SK-N-SH (cell line): Measurements from ENCODE around the gene FZR1. TPM values are rescaled to one million over a fixed set of nuclear protein-coding genes. Genes with fewer than 3 reads are reported as not detected.

ENCODE experiments used
- CTCF ChIA-PET: fragments of 300-600, 350-600 bp; formaldehyde crosslinking; extraction: SDS; loops from one replicate; lab custom pipeline; 2021; lab: Yijun Ruan, JAX
- POLR2A ChIA-PET: fragments of 350-600 bp; sonication (Branson Sonifier 250); formaldehyde crosslinking; extraction: SDS; loops from one replicate; lab custom pipeline; 2020; ENCODE audit warnings: antibody characterized with exemption, inconsistent platforms; lab: Yijun Ruan, JAX
- DNase-seq: peaks from one replicate; pipeline ENCODE4 v3.0.0; 2012
- H2AFZ ChIP-seq: fragments of 200-600 bp; sonication (generic); 2 replicates; pipeline ENCODE4 v1.8.1; 2016; ENCODE audit warnings: antibody characterized with exemption, mild to moderate bottlenecking, low read depth
- H3F3A ChIP-seq: fragments of 200-600 bp; sonication (generic); replicated peaks from 2 replicates; pipeline ENCODE3; 2016; ENCODE audit warnings: antibody characterized with exemption, mild to moderate bottlenecking; ENCODE audit not compliant: insufficient read depth
- H3K27ac ChIP-seq, 2 experiments: fragments of 200-500 bp in 1 of 2; fragments of 200-600 bp in 1 of 2; sonication (Bioruptor generic) in 1 of 2; sonication (generic), shearing (Covaris generic) in 1 of 2; 2 replicates each; pipeline versions ENCODE4 v1.5.1 to v1.6.1; 2014 to 2016; ENCODE audit warnings: low read depth in 2 of 2, inconsistent platforms in 1 of 2, low read length in 1 of 2, mild to moderate bottlenecking in 1 of 2, mixed read lengths in 1 of 2
- H3K27me3 ChIP-seq: fragments of 200-600 bp; sonication (generic), shearing (Covaris generic); 2 replicates; pipeline ENCODE4 v1.6.1; 2016; ENCODE audit warnings: mixed run types; ENCODE audit not compliant: insufficient read depth
- H3K36me3 ChIP-seq, 2 experiments: fragments of 200-500 bp in 1 of 2; fragments of 200-600 bp in 1 of 2; sonication (Bioruptor generic) in 1 of 2; sonication (generic) in 1 of 2; replicated peaks in 1 of 2; 2 replicates each; pipeline versions ENCODE3 to v1.5.1; 2014 to 2016; ENCODE audit warnings: low read length in 1 of 2, mild to moderate bottlenecking in 1 of 2; ENCODE audit not compliant: insufficient read depth in 2 of 2, control insufficient read depth in 1 of 2
- H3K4me1 ChIP-seq, 2 experiments: fragments of 200-500 bp in 1 of 2; fragments of 200-600 bp in 1 of 2; sonication (Bioruptor generic) in 1 of 2; sonication (generic), shearing (Covaris generic) in 1 of 2; 2 replicates each; pipeline versions ENCODE4 v1.5.1 to v1.6.1; 2014 to 2016; ENCODE audit warnings: low read depth in 1 of 2, low read length in 1 of 2, mixed run types in 1 of 2; ENCODE audit not compliant: insufficient read depth in 2 of 2, control insufficient read depth in 1 of 2
- H3K4me2 ChIP-seq: fragments of 200-600 bp; sonication (generic), shearing (Covaris generic); 2 replicates; pipeline ENCODE4 v1.6.1; 2017; ENCODE audit warnings: mixed run types
- H3K4me3 ChIP-seq, 2 experiments: fragments of 200-500 bp in 1 of 2; fragments of 200-600 bp in 1 of 2; sonication (Bioruptor generic) in 1 of 2; sonication (generic), shearing (Covaris generic) in 1 of 2; 2 replicates each; pipeline versions ENCODE4 v1.5.1 to v1.8.1; 2014 to 2016; ENCODE audit warnings: low read depth in 2 of 2, inconsistent platforms in 1 of 2, low read length in 1 of 2, mild to moderate bottlenecking in 1 of 2, mixed read lengths in 1 of 2, moderate library complexity in 1 of 2
- H3K79me2 ChIP-seq: fragments of 200-600 bp; sonication (generic); 2 replicates; pipeline ENCODE4 v1.8.1; 2017; ENCODE audit warnings: mild to moderate bottlenecking; ENCODE audit not compliant: insufficient read depth
- H3K9ac ChIP-seq: fragments of 200-600 bp; sonication (generic); 2 replicates; pipeline ENCODE4 v1.6.1; 2017; ENCODE audit warnings: mixed run types
- H3K9me2 ChIP-seq: fragments of 200-600 bp; sonication (generic); 2 replicates; pipeline ENCODE4 v1.6.1; 2017; ENCODE audit warnings: mixed run types
- H3K9me3 ChIP-seq: fragments of 200-600 bp; sonication (generic); 2 replicates; pipeline ENCODE4 v1.6.1; 2017; ENCODE audit warnings: mixed run types, mild to moderate bottlenecking, moderate library complexity
- H4K20me1 ChIP-seq: fragments of 200-600 bp; sonication (generic); 2 replicates; pipeline ENCODE4 v1.6.1; 2017; ENCODE audit warnings: mild to moderate bottlenecking, mixed run types; ENCODE audit not compliant: insufficient read depth
- FOXJ3 ChIP-seq: sonication (generic); formaldehyde crosslinking; IDR thresholded peaks from 2 replicates; pipeline ENCODE4 v1.5.1; 2020; ENCODE audit warnings: mild to moderate bottlenecking, missing genetic modification reagents
- FOXM1 ChIP-seq: IDR thresholded peaks from 2 replicates; pipeline ENCODE4 v1.4.0; 2012; ENCODE audit warnings: low read depth, mild to moderate bottlenecking
- GABPA ChIP-seq: IDR thresholded peaks from 2 replicates; pipeline ENCODE4 v1.4.0; 2012; ENCODE audit warnings: low read depth, mild to moderate bottlenecking
- JUND ChIP-seq: IDR thresholded peaks from 2 replicates; pipeline ENCODE4 v1.4.0; 2012
- MAX ChIP-seq: IDR thresholded peaks from 2 replicates; pipeline ENCODE4 v1.4.0; 2012; ENCODE audit warnings: low read depth
- MEF2A ChIP-seq: IDR thresholded peaks from 2 replicates; pipeline ENCODE4 v1.4.0; 2012; ENCODE audit warnings: low read depth, borderline replicate concordance
- MXI1 ChIP-seq: IDR thresholded peaks from 2 replicates; pipeline ENCODE4 v1.6.1; 2012; ENCODE audit warnings: mild to moderate bottlenecking, low read depth, low read length, improper control_type of control experiment
- NFIC ChIP-seq: IDR thresholded peaks from 2 replicates; pipeline ENCODE4 v1.4.0; 2012; ENCODE audit warnings: borderline replicate concordance
- NRF1 ChIP-seq: IDR thresholded peaks from 2 replicates; pipeline ENCODE4 v1.6.1; 2012; ENCODE audit warnings: low read depth, mild to moderate bottlenecking, low read length
- PBX3 ChIP-seq: IDR thresholded peaks from 2 replicates; pipeline ENCODE4; 2012
- RCOR1 ChIP-seq: fragments of 150-350 bp; IDR thresholded peaks from 2 replicates; pipeline ENCODE4 v1.6.1; 2017; ENCODE audit warnings: antibody characterized with exemption, low read length
- REST ChIP-seq: IDR thresholded peaks from 2 replicates; pipeline ENCODE4 v1.6.1; 2012; ENCODE audit warnings: mild to moderate bottlenecking, low read depth, low read length, moderate library complexity
- RFX5 ChIP-seq: IDR thresholded peaks from 2 replicates; pipeline ENCODE4 v1.6.1; 2012; ENCODE audit warnings: mild to moderate bottlenecking, improper control_type of control experiment, low read length
- SMC3 ChIP-seq: IDR thresholded peaks from 2 replicates; pipeline ENCODE4 v1.6.1; 2012; ENCODE audit warnings: low read depth, low read length, improper control_type of control experiment
- TAF1 ChIP-seq: IDR thresholded peaks from 2 replicates; pipeline ENCODE4 v1.6.1; 2012; ENCODE audit warnings: low read depth, mild to moderate bottlenecking, low read length, moderate library complexity, borderline replicate concordance
- TCF12 ChIP-seq: IDR thresholded peaks from 2 replicates; pipeline ENCODE4 v1.4.0; 2012
- USF2 ChIP-seq: fragments of 150-350 bp; IDR thresholded peaks from 2 replicates; pipeline ENCODE4 v1.6.1; 2017; ENCODE audit warnings: antibody characterized with exemption, low read length, low read depth, borderline replicate concordance
- YY1 ChIP-seq: IDR thresholded peaks from 2 replicates; pipeline ENCODE4 v1.4.0; 2012; ENCODE audit warnings: low read depth, mild to moderate bottlenecking
- WGBS: methylation state at CpG from one replicate; pipeline ENCODE4 v1.1.6; 2017; ENCODE audit warnings: low lambda C conversion rate; 5-methylcytosine and 5-hydroxymethylcytosine counted together
- polyA plus RNA-seq, 3 experiments: library from polyadenylated mRNA; depleted of rRNA; stranded (reverse); fragments of >200 nt; gene quantifications; 2 replicates each; pipeline ENCODE4 v1.2.3, GENCODE V29; 2012
- TF ChIP-seq, protein P1 (sequence below): fragments of 200-600 bp; sonication (generic); IDR thresholded peaks from 2 replicates; pipeline ENCODE4 v1.6.1; 2017; ENCODE audit warnings: antibody characterized with exemption, mild to moderate bottlenecking, moderate library complexity

FZR1 gene
- polyA plus RNA-seq, 1 of the 3 experiments (the other 2 are of a cell fraction): 36.3 TPM

DNA sequence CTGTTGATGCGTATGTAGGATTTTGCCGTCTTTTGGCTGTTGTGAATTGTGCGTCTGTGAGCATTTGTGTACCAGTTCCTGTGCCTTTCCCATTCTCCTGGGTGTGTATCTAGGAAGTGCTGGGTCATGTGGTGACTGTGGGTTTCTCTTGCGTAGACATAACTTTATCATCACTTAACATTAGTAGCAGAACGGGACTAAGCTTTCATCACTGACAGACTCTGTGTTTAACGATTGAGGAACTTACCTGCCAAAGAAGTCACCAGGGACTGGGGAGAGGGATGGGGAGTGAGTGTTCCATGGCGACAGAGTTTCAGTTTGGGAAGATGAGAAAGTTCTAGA is 15.0 kb downstream of the FZR1 start:
- Histone ChIP-seq H3F3A (no peaks in the 10 kb centered on the region), H3K9ac (no peak overlapping the region), H4K20me1 (peaks cover 73% of the 10 kb centered on the region), H3K4me2 (no peak overlapping the region), H3K4me3 (no peak overlapping the region)
- no peak for TF ChIP-seq GABPA
- TF ChIP-seq FOXJ3 (CRISPR knock-in tag): no peak
- no peak for TF ChIP-seq TAF1
- TF ChIP-seq YY1: no peak
- TF ChIP-seq RCOR1: no peak
- no peak for TF ChIP-seq MXI1
- no peak for TF ChIP-seq FOXM1
- TF ChIP-seq, all 33 proteins: peak for 0
- no peak for DNase-seq
- CTCF ChIA-PET: no interaction called here
- H3K36me3 ChIP-seq: peaks cover 7 to 27% of the 10 kb centered on the region in 2 experiments
- H3K4me1 ChIP-seq: peaks cover 0 to 20% of the 10 kb centered on the region in 2 experiments; a peak in 1 of 4 replicates
- H3K27me3 ChIP-seq: no peaks in the 10 kb centered on the region
- POLR2A ChIA-PET: no interaction called here
- peaks cover 79% of the 10 kb centered on the region for H3K79me2 ChIP-seq
- no peak overlapping the region; a peak in 1 of 4 replicates for H3K27ac ChIP-seq
- WGBS: 89% methylated on average over 7 of the region's 7 CpGs
- H3K9me2 ChIP-seq: no peaks in the 10 kb centered on the region
- no peak overlapping the region for H2AFZ ChIP-seq
- H3K9me3 ChIP-seq: no peaks in the 10 kb centered on the region

- Histone ChIP-seq H3K79me2 (peaks cover 63% of the 10 kb centered on the region), H3K9ac (no peak overlapping the region), H3F3A (no peaks in the 10 kb centered on the region), H3K36me3 (peaks cover 11 to 35% of the 10 kb centered on the region in 2 experiments), H3K4me2 (no peak overlapping the region), H2AFZ (no peak overlapping the region), H3K4me3 (no peak overlapping the region), H4K20me1 (peaks cover 61% of the 10 kb centered on the region), H3K27ac (no peak overlapping the region), H3K27me3 (no peaks in the 10 kb centered on the region), H3K9me2 (no peaks in the 10 kb centered on the region), H3K4me1 (peaks cover 0 to 13% of the 10 kb centered on the region in 2 experiments; a peak in 1 of 4 replicates), H3K9me3 (no peaks in the 10 kb centered on the region)
- ChIA-PET POLR2A (interaction anchor here (1.1 kb wide), 1 partner anchor 14 kb away, joined by 3 read pairs; no protein-coding TSS in a partner anchor), CTCF (no interaction called here)
- DNase-seq: no peak
- 96% methylated on average over 15 of the region's 40 CpGs for WGBS
- TF ChIP-seq PBX3 (no peak), FOXJ3 (CRISPR knock-in tag) (no peak), REST (no peak), YY1 (no peak), SMC3 (no peak), USF2 (no peak), FOXM1 (no peak), TCF12 (no peak), RCOR1 (no peak), MAX (no peak), MEF2A (no peak), JUND (no peak), NRF1 (no peak), NFIC (no peak), RFX5 (no peak)
- TF ChIP-seq, protein P1, sequence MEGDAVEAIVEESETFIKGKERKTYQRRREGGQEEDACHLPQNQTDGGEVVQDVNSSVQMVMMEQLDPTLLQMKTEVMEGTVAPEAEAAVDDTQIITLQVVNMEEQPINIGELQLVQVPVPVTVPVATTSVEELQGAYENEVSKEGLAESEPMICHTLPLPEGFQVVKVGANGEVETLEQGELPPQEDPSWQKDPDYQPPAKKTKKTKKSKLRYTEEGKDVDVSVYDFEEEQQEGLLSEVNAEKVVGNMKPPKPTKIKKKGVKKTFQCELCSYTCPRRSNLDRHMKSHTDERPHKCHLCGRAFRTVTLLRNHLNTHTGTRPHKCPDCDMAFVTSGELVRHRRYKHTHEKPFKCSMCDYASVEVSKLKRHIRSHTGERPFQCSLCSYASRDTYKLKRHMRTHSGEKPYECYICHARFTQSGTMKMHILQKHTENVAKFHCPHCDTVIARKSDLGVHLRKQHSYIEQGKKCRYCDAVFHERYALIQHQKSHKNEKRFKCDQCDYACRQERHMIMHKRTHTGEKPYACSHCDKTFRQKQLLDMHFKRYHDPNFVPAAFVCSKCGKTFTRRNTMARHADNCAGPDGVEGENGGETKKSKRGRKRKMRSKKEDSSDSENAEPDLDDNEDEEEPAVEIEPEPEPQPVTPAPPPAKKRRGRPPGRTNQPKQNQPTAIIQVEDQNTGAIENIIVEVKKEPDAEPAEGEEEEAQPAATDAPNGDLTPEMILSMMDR: no peak
Observed at GRCh38 chr19:3522421-3523360, 16.6 kb downstream of the FZR1 start.
